GM21515 (cell line): ENCODE data around the gene COL6A3.

ENCODE experiments used
- ATAC-seq: cut with Tn5 transposase; IDR thresholded peaks from one replicate; pipeline ENCODE4 v1.9.1; 2021; ENCODE audit not compliant: unreplicated experiment

Gene COL6A3

DNA sequence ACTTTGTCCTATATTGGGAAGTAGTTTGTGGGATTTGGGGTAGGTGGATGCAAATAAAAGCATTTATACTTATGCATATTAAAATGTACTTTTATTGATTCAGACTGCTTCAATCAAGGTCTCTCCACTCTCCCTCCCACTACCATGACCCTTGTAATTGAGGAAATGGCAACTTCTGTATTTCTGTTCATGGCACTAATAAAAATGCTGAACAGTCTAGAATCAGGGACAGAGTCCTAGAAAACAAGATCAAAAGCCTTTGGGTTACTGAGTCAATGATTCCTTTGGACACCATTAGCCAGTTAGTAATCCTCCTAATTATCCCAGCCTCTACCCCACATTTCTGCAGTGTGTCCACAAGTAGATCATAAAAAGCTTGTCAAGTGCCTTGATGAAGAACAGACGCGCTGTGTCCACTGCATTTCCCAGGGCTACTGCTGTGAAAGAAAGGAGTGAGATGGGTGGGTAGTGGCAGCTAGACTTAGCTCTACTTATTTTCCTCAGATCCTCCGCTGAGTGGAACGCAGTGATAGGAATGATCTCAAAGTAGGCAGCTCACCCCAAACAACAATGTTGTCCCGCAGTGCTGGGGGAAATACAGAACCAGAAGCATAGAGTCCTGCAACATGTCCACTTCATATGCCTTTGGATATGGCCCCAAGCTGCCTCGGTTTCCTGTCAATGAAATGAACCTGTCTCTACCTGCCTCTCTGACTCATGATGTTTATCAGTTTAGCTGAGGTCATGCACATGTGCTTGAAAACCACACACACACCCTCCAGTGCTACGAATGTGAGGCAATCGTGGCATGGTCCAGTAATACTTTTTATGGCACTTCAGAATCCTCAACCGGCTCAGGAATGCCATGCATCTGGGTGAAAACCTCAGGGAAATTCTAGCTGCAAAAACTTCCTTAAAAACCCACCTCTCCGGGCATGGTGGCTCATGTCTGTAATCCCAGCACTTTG is 115.5 kb downstream of the COL6A3 start:
- no peak for ATAC-seq

GRCh38 chr2:237297421-237298150 is 116.4 kb downstream of the COL6A3 start:
- no peak for ATAC-seq

GRCh38 chr2:237296756-237297155 is 117.2 kb downstream of the COL6A3 start:
- ATAC-seq = no peak

DNA sequence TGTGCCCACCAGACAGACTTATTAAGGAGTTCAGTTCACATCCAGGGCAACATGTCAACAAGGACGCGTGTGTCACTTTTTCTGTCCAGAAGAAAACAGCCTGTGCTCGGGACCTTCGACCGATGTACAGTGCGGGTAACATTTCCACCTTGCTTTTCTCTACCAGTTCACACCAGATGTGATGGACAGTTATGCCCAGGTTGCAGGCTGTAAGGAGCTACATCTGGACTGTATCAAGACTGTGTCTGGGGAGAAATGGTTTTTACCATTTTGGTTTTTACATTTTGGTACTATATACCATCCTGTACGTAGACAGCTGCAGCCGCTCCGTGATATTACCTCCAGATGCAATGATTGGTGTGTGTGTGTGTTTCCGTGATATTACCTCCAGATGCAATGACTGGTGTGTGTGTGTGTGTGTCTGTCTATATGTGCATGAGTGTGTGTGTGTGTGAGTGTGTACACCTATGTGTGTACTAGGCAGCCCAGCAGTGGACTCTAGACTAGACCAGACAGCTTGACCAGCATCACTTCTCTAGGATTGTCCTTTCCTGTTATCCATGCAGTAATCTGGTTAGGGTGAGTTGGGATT is 118.0 kb downstream of the COL6A3 start:
- no peak for ATAC-seq

- no peak for ATAC-seq
These were observed 119.5 kb downstream of the COL6A3 start for GRCh38 chr2:237294460-237294859.

- no peak for ATAC-seq
These were observed 120.0 kb downstream of the COL6A3 start for GRCh38 chr2:237293978-237294377.

- ATAC-seq = no peak
These were observed 122.7 kb downstream of the COL6A3 start for GRCh38 chr2:237291138-237291792.

DNA sequence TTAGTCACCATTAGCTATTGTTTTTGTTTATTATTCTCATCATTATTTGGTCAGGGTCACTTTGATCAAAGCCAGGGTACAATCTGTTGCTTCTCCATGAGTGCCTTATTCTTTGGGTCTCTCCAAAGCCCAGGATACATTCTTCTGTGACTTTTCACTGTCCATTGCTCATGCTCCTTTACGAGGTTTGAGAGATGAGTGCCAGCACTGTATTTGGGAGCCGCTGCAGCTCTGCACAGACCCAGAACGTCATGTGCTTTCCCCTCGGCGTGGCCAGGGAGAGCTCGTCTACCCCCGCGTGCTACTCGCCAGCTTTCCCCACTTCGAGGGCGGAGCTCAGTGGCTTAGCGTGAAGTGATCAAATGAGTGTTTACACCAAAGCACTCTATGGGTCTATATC is 123.7 kb downstream of the COL6A3 start:
- ATAC-seq = no peak

DNA sequence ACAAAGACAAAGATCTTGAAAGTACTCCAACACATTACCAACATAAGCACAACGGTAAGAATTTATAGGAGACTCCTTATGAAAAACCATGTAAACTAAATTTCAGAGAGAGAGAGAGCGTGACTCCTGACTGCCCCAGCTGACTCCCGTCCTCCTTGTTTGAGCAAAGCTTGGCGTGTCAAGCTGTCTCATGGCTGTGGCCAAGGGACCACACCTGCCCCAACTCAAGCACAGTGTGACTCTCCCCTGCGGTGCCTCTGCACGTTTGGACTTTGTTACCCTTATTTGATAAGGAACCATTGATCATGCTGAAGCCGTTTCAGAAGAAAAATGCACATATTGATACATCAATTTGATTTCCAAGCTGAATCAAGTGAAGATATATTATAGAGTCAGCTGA is 124.8 kb downstream of the COL6A3 start:
- no peak for ATAC-seq

DNA sequence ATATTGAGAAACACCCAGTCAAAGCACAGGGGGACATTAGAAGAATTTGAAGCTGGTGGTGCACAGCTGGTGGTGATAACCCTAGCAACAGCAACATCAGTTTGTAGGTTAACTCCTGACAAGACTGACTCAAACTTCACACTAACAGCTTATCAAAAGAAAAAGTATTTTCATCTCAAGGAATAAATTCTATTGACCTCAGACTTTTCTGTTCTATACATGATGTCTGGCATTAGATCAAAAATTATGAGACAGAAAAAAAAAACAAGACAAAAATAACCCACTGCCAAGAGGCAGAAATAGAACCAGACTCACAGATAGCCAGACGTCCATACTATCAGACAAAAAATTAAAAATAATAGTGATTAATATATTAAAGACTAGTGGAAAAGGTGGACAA is 126.1 kb downstream of the COL6A3 start:
- no peak for ATAC-seq

- no peak for ATAC-seq
These were observed 130.6 kb downstream of the COL6A3 start for GRCh38 chr2:237283131-237283928.

DNA sequence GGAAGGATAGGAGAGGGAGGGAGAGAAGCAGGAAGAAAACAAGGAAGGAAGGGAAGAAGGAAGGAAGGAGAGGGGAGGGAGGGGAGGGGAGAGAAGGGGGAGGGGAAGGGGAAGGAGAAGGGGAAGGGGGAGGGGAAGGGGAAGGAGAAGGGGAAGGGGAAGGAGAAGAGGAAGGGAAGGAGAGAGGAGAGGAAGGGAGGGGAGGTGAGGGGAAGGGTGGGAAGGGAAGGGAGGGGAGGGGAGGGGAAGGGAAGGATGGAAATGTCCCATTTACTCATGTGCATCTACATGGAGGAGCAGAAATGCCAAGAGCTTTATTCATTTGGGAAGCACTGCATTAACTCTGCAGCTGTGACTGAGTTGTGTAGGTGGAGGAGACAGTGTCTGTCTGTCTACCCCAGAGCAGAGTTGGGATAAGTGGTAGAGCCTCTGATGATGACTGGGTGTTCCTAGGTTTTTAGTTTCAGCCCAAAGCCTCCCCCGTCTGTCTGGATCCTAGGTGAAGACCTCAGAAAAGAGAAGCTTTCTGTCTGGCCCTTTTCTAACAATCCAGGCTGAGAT is 131.3 kb downstream of the COL6A3 start:
- no peak for ATAC-seq

DNA sequence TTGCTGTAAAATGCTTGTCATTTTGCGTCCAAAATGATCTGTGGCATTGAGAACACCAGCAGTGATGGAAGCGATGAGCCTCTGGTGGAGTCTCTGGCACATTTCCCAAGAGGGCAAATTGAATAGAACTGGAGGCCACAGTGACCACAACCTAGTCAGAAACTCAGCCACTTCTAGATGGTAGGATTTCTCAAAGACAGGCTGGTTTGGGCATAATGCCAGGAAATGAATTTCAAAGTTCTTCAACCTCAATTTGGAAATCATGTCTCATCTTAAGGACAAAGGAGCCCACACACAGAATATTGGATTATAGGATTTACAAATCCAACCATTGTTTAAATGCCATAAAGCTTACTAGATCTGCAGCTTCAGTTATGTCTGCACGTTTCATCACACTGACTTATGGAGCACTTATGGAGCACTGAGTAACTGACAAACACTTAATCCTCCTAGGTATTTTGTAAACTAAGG is 132.1 kb downstream of the COL6A3 start:
- ATAC-seq = no peak

DNA sequence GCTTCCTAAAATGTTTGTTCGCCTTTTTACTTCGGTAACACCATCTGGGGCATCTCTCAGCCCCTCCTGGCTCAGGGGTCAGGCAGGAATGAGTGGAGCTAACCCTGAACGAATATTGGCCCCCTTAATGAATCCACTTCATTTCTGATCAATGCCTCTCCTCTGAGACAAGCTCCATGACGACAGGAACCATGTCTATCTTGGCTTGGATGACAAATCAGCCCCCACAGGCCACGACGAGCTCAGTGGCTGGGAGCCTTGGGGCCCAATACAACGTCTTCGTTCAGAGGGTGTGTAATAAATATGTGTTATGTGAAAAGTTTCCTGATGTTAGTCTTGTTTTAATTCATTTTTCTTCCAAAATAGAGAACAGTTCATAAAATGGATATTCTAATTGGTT is 133.0 kb downstream of the COL6A3 start:
- ATAC-seq = no peak

DNA sequence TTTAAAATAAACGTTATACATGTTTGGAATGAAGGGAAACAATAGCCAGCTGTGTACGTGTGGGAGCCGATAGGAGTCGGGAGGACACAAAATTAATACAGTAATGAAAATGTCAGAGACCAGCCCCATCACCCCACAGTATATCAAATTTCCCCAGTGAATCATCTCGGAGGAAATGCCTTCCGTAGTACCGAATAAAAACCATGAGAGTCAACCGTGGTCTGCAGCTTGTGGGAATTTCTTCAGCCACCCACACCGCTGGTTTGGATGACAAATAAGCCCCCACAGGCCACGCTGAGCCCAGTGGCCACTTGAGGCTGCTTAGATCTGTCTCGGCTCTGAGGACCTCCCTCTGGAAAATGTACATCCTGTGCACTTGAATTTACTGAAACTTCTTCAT is 133.7 kb downstream of the COL6A3 start:
- no peak for ATAC-seq

GRCh38 chr2:237279012-237279768 is 134.8 kb downstream of the COL6A3 start:
- no peak for ATAC-seq

DNA sequence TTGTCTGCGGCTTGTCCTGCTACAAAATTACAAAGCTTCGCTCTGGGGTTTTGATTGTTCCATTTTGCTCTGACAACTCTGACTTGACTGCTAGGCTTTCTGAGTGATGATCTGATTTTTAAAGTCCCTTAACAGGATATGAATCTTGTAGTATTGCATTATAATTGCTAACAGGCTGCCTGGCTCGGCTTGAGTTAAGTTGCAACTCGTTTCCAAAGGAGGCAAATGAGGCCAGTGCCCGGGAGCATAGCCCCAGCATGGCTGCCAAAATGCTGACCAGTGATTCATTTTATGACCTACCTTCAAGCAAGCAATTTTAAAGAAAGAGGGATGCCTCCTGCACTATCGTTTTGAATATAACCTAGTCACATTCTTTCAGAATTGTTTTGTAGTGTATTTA is 135.4 kb downstream of the COL6A3 start:
- ATAC-seq = no peak

DNA sequence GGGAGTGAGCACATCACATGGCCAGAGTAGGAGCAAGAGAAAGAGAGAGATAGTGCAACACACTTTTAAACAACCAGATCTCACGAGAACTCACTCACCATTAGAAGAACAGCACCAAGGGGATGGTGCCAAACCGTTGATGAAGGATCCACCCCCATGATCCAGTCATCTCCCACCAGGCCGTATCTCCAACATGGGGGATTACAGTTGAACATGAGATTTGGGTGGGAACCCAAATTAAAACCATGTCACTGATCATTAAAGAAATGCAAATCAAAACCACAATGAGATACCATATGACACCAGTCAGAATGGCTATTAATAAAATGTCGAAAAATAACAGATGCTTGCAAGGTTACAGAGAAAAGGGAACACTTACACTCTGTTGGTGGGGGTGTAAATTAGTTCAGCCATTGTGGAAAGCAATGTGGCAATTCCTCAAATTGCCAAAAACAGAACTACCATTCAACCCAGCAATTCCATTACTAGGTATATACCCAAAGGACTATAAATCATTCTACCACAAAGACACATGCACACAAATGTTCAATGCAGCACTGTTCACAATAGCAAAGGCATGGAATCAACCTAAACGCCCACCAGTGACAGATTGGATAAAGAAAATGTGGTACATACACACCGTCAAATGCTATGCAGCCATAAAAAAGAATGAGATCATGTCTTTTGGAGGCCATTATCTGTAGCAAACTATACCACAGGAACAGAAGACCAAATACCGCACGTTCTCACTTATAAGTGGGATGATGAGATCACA is 137.1 kb downstream of the COL6A3 start:
- no peak for ATAC-seq
